NCI-H446 (cell line): ENCODE data around the gene P3H3.
"Not testable (repeated sequence)": the region's sequence is repeated elsewhere in the genome, so short reads cannot be mapped to it uniquely, and the experiment has no call there.

Experiments used
- DNase-seq, 2 experiments: peaks; one replicate each; lab custom pipeline; 2025; lab: John Stamatoyannopoulos, UW

The P3H3 gene

DNA sequence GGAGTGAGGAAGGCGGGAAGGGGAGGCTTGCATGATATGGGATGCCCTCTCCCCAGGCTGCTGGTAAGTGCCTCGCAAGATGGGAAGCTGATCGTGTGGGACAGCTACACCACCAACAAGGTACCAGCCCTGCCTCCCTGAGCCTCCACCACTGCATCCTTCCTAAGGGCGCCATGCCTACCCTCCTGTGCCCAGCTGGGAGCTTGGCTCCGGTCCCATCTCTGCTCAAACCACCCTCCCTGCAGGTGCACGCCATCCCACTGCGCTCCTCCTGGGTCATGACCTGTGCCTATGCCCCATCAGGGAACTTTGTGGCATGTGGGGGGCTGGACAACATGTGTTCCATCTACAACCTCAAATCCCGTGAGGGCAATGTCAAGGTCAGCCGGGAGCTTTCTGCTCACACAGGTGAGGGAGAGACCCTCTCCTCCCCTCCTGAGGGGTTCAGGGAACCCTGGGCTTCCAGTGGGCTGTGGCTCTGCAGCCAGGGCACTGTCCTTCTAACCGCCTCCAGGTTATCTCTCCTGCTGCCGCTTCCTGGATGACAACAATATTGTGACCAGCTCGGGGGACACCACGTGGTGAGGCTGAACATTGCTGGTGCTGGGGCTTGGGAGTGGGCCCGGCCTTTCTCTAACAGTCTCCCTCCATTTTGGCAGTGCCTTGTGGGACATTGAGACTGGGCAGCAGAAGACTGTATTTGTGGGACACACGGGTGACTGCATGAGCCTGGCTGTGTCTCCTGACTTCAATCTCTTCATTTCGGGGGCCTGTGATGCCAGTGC is 15.1 kb downstream of the P3H3 start:
- DNase-seq, result no peak

DNA sequence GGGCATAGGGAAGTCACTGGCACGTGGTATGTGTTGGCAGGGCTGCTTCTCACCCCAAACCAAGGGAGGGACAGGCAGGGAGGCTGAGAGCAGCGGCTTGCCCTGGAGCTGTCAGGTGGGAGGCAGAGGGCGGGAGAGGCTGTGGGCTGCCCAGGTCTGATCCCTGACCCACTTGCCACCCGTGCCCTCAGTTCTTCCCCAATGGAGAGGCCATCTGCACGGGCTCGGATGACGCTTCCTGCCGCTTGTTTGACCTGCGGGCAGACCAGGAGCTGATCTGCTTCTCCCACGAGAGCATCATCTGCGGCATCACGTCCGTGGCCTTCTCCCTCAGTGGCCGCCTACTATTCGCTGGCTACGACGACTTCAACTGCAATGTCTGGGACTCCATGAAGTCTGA is 17.2 kb downstream of the P3H3 start:
- DNase-seq, result no peak

DNA sequence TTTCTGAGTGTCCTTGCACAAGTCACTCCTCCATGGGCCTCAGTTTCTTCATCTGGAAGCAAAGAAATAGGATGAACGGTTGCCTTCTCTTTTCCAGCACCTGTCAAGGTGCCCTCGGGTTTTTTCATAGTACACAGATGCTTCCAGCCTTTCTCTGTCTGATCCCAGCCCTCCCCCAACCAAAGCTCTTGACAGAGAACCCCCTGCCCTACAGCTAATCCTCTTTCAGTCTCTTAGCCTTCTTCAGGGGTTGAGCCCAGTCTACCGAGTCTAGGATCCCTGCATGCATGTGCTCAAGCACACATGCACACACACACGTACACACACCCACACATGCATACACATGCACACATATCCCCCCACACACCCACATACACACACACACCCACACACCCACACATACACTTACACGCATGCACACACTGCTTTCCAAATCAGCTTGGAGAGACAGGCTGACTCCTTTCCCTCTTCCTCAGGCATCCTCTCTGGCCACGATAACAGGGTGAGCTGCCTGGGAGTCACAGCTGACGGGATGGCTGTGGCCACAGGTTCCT is 18.2 kb downstream of the P3H3 start:
- DNase-seq, result no peak

DNA sequence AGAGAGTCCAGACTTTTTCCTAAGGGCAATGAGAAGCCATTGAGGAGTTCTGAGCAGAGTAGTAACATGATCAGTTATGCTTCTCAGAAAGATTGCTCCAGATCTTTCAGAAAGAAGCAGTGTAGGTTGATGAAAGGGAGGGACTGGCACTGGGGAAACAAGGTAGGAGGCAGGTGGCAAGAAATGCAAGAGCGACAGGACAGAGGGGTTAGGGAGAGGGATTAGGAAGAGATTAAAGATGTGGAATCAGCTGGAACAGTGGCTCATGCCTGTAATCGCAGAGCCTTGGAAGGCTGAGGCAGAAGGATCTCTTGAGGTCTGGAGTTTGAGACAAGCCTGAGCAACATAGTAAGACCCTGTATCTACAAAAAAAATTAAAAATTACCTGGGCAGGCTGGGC is 19.5 kb downstream of the P3H3 start:
- DNase-seq, result no peak

DNA sequence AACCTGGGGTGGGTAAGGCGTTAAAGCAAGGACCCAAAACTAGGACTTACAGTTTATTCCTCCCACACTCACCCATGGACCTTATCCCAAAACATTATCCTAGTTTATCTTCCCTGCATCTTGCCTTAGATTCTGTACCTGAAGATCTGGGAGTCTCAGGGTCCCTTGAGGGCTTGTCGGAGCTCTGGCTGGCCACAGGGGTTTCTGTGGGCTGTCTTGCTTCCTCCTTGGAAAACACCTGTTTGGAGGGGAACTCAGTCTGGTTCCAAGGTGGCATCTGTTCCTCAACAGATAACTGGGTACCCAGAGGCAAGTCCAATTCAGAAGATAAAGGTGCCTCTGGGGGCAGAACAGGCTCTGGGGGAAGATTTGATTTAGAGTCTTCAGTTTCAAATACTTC is 21.2 kb downstream of the P3H3 start:
- no peak for DNase-seq

DNA sequence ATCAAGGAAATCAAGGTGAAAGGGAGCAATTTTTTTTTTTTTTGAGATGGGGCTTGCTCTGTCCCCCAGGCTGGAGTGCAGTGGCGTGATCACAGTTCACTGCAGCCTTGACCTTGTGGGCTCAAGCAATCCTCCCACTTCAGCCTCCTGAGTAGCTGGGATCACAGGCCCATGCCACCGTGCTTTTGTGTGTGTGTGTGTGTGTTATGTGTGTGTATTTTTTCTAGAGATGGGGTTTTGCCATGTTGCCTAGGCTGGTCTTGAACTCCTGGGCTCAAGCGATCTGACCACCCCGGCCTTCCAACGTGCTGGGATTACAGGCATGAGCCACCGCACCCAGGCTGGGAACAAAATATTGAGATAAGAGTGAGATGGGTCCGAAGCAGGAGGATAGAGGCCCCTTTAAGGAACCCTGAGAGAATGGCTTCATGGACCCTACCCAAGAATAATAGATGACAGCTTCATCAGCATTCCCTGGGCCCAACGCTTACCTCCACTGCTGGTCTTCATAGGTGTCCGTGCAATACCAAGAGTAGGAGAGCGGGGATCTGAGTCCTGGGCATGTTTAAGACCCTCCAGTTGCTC is 21.9 kb downstream of the P3H3 start:
- no peak for DNase-seq

DNA sequence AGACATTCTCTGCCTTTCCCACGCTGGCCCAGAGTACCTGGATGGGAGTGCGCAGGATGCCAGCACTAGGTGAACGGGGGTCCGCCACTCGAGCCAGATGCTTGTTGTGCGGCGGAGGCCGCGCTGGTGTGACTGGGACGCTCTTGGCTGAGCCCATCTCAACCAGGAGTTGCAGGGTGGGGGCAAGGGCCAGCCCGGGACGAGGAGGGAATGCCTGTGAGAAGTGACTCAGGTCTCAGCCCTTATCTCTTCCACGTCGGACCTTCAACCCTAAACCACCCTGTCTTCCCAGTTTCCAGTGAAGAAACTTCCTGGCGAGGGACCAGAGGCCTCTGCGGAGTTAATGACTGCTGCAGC is 22.6 kb downstream of the P3H3 start:
- no peak for DNase-seq

DNA sequence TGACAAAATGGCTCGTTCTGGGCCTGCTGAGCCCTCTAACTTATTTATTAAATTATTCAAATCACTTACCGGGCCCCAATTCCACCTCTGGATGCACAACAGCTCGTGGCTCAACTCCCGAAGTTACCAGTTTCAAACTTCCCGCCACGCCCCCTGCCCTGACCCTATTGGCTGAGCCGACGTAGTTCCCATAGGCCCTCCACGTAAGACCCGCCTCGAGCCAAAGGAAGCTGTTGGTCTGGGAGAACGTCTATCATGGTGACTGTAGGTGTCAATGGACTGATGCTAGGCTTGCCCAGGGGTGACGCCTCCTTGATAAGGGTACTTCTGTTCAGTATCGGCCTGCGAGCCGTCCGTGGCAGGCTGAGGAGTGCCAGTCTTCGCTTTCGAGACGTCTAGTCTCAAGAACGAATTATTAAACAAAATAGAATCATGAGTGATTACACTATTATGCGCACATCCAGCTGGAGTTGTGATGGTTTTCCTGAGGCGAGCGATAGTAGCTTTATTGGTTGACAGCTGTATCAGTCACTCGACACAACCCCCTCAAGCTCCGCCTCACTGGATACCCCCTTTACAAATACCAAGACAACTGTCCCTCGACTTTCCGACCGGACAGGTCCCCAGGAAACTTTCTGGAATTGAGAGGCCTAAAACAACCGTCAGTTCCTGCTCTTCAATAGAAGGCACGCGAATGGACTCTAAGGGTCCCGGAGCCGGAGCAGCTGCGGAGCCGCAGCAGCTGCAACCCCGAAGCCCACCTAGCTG is 23.1 kb downstream of the P3H3 start, which contains the start of gene CDCA3:
Gene CDCA3, minus strand, starts transcription at position 134 of the 768 bp plus-strand sequence. CDS start 334 bp downstream, outside the sequence.
- peak; percentile 97 to 99 for DNase-seq

DNA sequence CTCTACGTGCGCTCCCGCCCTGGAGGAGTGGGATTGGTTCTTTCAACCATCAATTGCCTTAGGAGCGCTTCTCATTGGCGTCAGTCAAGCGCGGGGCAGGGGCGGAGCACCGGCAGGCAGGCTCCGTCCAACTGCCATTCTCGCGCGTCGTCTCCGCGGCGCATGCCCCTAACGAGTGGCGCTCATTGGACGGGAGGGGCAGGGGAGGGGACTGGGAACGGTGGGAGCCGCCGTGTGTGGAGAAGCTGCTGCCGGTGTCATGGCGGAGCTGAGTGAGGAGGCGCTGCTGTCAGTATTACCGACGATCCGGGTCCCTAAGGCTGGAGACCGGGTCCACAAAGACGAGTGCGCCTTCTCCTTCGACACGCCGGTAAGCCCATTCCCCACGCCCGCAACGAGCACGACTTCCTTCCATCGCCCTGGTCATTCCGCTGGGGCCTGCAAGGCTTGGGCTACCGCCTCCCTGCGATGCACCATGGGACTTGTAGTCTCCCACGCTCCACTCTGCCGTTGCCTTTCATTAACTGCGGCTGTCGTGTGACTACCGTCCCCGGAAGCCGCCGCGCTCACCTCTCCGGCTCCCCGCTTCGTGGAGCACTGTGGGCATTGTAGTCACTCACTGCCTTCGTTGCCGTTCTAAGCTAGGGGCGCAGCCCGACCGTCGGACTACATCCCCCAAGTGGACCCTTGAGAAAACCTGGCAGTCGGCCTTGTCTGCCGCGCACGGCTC is 23.9 kb downstream of the P3H3 start, which contains the start of gene USP5:
Gene USP5, plus strand, starts transcription at position 230 of the 730 bp plus-strand sequence. Its CDS starts 30 bp downstream, at position 260.
- peak; percentile 99 to 100 for DNase-seq

DNA sequence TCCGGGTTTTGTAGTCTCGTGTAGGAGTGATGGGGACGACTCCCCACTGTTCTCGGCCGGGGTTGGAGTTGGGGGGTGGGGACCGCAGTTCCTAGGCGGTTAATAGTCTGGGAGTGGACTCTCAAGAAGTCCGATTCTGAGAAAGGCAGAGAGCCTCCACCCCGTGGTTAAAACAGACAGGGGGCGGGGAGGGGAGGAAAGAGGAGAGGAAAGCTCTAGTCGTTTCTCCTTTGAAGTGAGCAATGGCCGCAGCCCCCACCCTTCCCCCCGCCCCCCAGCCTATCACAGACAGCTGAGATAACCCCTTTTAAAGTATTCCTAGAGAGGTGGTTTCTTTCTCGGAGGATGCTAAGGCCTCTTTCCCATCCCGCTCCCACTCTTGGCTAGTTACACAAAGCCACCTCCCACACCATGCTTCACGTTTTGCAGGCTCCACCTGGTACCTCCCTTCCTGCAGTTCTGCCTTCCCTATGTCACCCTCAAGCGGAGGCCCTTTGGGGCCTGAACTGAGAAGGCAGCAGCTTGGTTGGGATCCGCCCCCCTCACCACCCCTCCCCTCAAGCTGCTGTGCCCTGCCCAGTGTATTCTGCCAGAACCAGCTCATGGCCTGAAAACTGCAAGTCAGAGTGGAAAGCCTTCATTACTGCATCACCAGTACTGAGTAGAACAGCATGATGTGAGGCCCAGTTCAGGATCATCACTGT is 24.6 kb downstream of the P3H3 start:
- peak; percentile 54 to 68 for DNase-seq

DNA sequence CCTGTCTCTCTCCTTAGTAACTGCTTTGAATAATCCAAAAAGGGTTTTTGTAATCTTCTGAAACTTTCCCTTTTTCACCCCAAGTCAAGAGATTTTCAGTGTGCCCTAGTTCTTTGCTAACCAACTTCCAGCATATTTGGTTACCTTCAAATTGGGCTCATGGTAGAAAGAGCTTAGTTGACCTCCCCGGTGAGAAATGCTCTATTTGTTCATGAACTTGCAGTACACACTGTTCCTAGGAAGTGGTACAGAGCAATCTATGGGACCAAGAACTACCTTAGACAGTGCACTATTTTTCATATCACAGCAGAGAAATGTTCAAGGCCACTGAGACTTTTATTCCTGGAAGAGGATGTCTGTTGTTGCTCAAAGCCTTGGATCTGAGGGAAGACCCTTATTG is 25.4 kb downstream of the P3H3 start:
- no peak for DNase-seq

DNA sequence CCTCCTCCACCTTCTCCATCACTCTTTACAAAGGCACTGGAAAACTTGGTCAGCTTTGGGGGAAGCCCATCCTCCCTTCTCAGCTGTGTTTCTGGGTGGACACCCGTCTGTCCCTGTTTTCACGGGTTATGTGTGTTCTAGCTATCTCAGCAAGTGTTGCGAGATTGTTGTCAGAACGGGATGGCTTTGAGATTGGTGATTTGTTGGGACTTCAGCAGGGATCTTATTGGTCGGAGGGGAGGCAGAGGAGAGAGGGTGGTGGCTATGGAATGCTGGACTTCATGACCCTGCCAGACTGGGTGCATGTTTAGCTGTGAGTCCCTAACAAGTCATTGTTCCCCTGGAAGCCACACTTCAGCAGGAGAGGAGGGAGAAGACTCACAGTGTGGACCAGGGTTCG is 25.8 kb downstream of the P3H3 start:
- DNase-seq, result no peak

DNA sequence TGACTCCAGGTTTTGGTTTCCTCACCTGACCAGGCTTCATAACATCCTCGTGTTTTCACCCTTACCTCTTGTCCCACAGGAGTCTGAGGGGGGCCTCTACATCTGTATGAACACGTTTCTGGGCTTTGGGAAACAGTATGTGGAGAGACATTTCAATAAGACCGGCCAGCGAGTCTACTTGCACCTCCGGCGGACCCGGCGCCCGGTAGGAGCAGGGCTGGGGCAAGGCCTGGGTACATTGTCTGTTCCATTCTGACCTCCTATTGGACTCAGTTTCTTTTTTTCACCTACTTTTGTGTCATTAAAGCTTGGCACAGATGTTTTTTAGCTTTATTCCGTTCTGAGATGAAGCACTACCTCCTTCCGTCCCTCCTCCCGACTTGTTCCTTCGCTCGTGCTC is 27.1 kb downstream of the P3H3 start:
- DNase-seq, result no peak

DNA sequence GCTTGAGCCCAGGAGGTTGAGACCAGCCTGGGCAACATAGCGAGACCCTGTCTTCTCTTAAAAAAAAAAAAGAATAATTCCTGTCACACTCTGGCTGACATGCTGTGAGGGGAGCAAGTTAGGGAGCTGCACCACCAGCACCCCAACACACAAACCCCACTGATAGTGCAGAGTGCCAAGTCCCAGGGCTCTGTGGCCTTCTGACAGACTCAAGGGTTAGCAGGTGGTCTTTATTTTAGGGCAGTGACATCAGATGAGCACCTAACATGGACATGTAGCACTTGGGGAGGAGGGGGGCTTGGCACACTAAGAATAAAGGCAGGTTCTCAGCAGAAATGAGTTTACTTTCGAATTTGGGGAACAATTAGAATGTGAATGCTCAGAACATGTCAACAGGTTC is 30.6 kb downstream of the P3H3 start:
- no peak for DNase-seq

DNA sequence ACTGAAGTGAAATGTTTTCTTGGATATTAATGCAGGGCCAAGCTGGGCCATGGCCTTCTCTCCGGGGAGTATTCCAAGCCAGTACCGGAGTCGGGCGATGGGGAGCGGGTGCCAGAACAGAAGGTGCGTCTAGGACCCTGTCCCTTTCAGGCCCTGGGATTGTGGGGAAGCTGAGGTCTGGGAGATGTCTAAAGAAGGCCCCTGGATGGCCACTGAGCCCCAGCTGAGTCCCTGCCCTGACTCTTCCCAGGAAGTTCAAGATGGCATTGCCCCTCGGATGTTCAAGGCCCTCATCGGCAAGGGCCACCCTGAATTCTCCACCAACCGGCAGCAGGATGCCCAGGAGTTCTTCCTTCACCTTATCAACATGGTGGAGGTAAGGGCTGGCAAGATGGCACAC is 31.9 kb downstream of the P3H3 start:
- DNase-seq, result no peak

DNA sequence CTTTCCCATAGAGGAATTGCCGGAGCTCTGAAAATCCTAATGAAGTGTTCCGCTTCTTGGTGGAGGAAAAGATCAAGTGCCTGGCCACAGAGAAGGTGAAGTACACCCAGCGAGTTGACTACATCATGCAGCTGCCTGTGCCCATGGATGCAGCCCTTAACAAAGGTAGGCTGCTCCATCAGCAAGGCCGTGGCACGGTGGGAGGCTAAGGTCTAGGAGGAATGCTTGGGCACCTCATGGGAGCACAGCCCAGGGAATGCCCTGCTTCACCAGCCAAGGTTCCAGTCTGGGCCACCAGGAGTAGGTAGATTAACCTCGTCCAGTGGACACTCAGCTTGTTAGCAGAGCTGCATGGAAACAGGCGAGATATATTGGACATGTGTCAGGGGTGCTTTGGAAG is 32.7 kb downstream of the P3H3 start:
- DNase-seq, result no peak

DNA sequence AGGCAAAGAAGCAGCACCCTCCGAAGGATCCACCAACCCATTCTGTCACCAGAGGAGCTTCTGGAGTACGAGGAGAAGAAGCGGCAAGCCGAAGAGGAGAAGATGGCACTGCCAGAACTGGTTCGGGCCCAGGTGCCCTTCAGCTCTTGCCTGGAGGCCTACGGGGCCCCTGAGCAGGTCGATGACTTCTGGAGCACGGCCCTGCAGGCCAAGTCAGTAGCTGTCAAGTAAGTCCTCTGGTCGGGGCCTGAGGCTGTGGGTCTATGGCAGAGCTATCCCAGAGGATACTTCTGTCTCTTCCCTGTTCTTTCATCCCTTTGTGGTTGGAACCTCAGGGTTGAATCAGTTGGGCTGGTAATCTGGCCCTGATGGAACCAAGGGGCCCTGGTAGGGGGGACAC is 33.2 kb downstream of the P3H3 start:
- no peak for DNase-seq

DNA sequence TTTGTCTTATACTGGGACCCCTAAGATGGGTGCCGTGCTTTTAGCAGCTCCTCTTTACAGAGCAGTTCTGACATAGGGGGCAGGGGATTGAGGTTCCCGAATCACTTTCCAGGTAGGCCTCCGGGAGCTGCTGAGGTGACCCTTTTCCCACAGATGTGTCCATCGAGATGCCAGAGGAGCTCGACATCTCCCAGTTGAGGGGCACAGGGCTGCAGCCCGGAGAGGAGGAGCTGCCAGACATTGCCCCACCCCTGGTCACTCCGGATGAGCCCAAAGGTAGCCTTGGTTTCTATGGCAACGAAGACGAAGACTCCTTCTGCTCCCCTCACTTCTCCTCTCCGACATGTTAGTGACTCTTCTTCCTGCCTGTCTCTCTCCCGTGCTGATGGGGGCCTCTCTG is 34.8 kb downstream of the P3H3 start:
- no peak for DNase-seq

DNA sequence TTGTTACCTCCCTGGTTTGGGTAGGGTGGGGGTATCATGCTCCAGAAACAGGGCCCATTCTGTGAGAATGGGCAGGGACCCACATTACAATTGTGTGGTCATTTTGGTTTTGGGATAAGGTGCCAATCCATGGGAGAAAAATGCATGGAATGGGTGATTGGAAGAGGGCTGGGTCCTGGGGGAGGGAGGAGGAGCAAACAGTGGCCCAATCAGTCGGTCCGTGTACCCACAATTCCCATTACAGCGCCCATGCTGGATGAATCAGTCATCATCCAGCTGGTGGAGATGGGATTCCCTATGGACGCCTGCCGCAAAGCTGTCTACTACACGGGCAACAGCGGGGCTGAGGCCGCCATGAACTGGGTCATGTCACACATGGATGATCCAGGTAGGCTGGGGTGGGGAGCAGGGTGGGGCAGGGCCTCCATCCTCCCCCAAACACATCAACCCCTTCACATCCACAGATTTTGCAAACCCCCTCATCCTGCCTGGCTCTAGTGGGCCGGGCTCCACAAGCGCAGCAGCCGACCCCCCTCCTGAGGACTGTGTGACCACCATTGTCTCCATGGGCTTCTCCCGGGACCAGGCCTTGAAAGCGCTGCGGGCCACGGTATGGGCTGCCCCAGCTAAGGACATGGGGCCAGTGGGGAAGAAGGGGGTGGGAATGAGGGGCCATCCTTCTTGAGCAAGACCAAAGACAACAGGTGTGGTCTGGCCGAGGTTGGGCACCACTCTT is 35.5 kb downstream of the P3H3 start:
- no peak for DNase-seq

DNA sequence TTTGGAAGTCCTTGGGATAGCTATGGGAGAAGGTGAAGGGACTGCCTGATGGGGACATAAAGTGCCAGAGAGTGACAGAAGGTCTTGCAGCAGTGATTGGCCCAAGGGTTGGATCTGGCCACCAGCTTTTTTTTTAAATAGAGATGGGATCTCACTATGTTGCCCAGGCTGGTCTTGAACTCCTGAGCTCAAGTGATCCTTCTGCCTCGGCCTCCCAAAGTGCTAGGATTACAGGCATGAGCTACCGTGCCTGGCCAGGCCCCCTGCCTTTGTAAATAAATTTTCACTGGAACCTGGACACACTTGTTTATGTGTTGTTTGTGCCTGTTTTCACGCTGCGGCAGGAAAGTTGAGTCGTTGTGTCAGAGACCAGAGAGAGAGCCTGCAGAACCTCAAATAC is 37.1 kb downstream of the P3H3 start:
- DNase-seq, result not testable (repeated sequence)
